ENCODE data around the gene NR2E3.

The NR2E3 gene

GRCh38 chr15:71792521-71792920 lies 17.8 kb upstream of the NR2E3 start:
- H3K9ac ChIP-seq (ENCODE audit: low read length in 2 of 2) = no peak overlapping the region
- no peaks in the 10 kb centered on the region for H3K4me1 ChIP-seq (ENCODE audit: control insufficient read depth, insufficient read depth, low read length)
- no peaks in the 10 kb centered on the region for H3K9me3 ChIP-seq (ENCODE audit: control insufficient read depth in 2 of 2, low read length in 2 of 2)
- no peaks in the 10 kb centered on the region for H3K36me3 ChIP-seq (ENCODE audit: control insufficient read depth in 2 of 2, insufficient read depth in 2 of 2, low read length in 2 of 2)
- H3K27ac ChIP-seq (ENCODE audit: low read length) = no peak overlapping the region
- H3K4me3 ChIP-seq (ENCODE audit: low read length in 2 of 2) = no peak overlapping the region
- H3K27me3 ChIP-seq (ENCODE audit: control insufficient read depth in 1 of 2, insufficient read depth in 2 of 2, low read length in 2 of 2) = no peaks in the 10 kb centered on the region

- Histone ChIP-seq H3K27ac (ENCODE audit: low read length) (no peak overlapping the region), H3K36me3 (ENCODE audit: control insufficient read depth in 2 of 2, insufficient read depth in 2 of 2, low read length in 2 of 2) (no peaks in the 10 kb centered on the region), H3K4me1 (ENCODE audit: control insufficient read depth, insufficient read depth, low read length) (peaks cover 4% of the 10 kb centered on the region), H3K9ac (ENCODE audit: low read length in 2 of 2) (no peak overlapping the region), H3K9me3 (ENCODE audit: control insufficient read depth in 2 of 2, low read length in 2 of 2) (no peaks in the 10 kb centered on the region), H3K27me3 (ENCODE audit: control insufficient read depth in 1 of 2, insufficient read depth in 2 of 2, low read length in 2 of 2) (no peaks in the 10 kb centered on the region), H3K4me3 (ENCODE audit: low read length in 2 of 2) (no peak overlapping the region)
These were observed 11.7 kb upstream of the NR2E3 start for GRCh38 chr15:71798641-71799040.

GRCh38 chr15:71800190-71800589 lies 10.2 kb upstream of the NR2E3 start:
- Histone ChIP-seq H3K36me3 (ENCODE audit: control insufficient read depth in 2 of 2, insufficient read depth in 2 of 2, low read length in 2 of 2) (no peaks in the 10 kb centered on the region), H3K9me3 (ENCODE audit: control insufficient read depth in 2 of 2, low read length in 2 of 2) (no peaks in the 10 kb centered on the region), H3K9ac (ENCODE audit: low read length in 2 of 2) (no peak overlapping the region), H3K4me3 (ENCODE audit: low read length in 2 of 2) (no peak overlapping the region), H3K4me1 (ENCODE audit: control insufficient read depth, insufficient read depth, low read length) (peaks cover 4% of the 10 kb centered on the region), H3K27ac (ENCODE audit: low read length) (no peak overlapping the region), H3K27me3 (ENCODE audit: control insufficient read depth in 1 of 2, insufficient read depth in 2 of 2, low read length in 2 of 2) (no peaks in the 10 kb centered on the region)

- H3K9me3 ChIP-seq (ENCODE audit: control insufficient read depth in 2 of 2, low read length in 2 of 2) = no peaks in the 10 kb centered on the region
- peaks cover 4% of the 10 kb centered on the region for H3K4me1 ChIP-seq (ENCODE audit: control insufficient read depth, insufficient read depth, low read length)
- H3K27ac ChIP-seq (ENCODE audit: low read length) = no peak overlapping the region
- no peaks in the 10 kb centered on the region for H3K36me3 ChIP-seq (ENCODE audit: control insufficient read depth in 2 of 2, insufficient read depth in 2 of 2, low read length in 2 of 2)
- H3K27me3 ChIP-seq (ENCODE audit: control insufficient read depth in 1 of 2, insufficient read depth in 2 of 2, low read length in 2 of 2) = no peaks in the 10 kb centered on the region
- no peak overlapping the region for H3K4me3 ChIP-seq (ENCODE audit: low read length in 2 of 2)
- H3K9ac ChIP-seq (ENCODE audit: low read length in 2 of 2) = no peak overlapping the region
These were observed 9.3 kb upstream of the NR2E3 start for GRCh38 chr15:71800835-71801745.

GRCh38 chr15:71801935-71802655 lies 8.3 kb upstream of the NR2E3 start:
- no peak overlapping the region for H3K27ac ChIP-seq (ENCODE audit: low read length)
- H3K4me1 ChIP-seq (ENCODE audit: control insufficient read depth, insufficient read depth, low read length) = peaks cover 4% of the 10 kb centered on the region
- H3K36me3 ChIP-seq (ENCODE audit: control insufficient read depth in 2 of 2, insufficient read depth in 2 of 2, low read length in 2 of 2) = no peaks in the 10 kb centered on the region
- no peaks in the 10 kb centered on the region for H3K27me3 ChIP-seq (ENCODE audit: control insufficient read depth in 1 of 2, insufficient read depth in 2 of 2, low read length in 2 of 2)
- no peaks in the 10 kb centered on the region for H3K9me3 ChIP-seq (ENCODE audit: control insufficient read depth in 2 of 2, low read length in 2 of 2)
- H3K9ac ChIP-seq (ENCODE audit: low read length in 2 of 2) = no peak overlapping the region
- H3K4me3 ChIP-seq (ENCODE audit: low read length in 2 of 2) = no peak overlapping the region

- Histone ChIP-seq H3K9ac (ENCODE audit: low read length in 2 of 2) (no peak overlapping the region), H3K27ac (ENCODE audit: low read length) (no peak overlapping the region), H3K27me3 (ENCODE audit: control insufficient read depth in 1 of 2, insufficient read depth in 2 of 2, low read length in 2 of 2) (no peaks in the 10 kb centered on the region), H3K4me3 (ENCODE audit: low read length in 2 of 2) (no peak overlapping the region), H3K9me3 (ENCODE audit: control insufficient read depth in 2 of 2, low read length in 2 of 2) (no peaks in the 10 kb centered on the region), H3K36me3 (ENCODE audit: control insufficient read depth in 2 of 2, insufficient read depth in 2 of 2, low read length in 2 of 2) (no peaks in the 10 kb centered on the region), H3K4me1 (ENCODE audit: control insufficient read depth, insufficient read depth, low read length) (peaks cover 4% of the 10 kb centered on the region)
These were observed 7.6 kb upstream of the NR2E3 start for GRCh38 chr15:71802770-71803169.

GRCh38 chr15:71804226-71804625 lies 6.1 kb upstream of the NR2E3 start:
- H3K4me1 ChIP-seq (ENCODE audit: control insufficient read depth, insufficient read depth, low read length) = peaks cover 4% of the 10 kb centered on the region
- H3K27me3 ChIP-seq (ENCODE audit: control insufficient read depth in 1 of 2, insufficient read depth in 2 of 2, low read length in 2 of 2) = no peaks in the 10 kb centered on the region
- no peak overlapping the region for H3K9ac ChIP-seq (ENCODE audit: low read length in 2 of 2)
- H3K36me3 ChIP-seq (ENCODE audit: control insufficient read depth in 2 of 2, insufficient read depth in 2 of 2, low read length in 2 of 2) = no peaks in the 10 kb centered on the region
- H3K27ac ChIP-seq (ENCODE audit: low read length) = no peak overlapping the region
- no peak overlapping the region for H3K4me3 ChIP-seq (ENCODE audit: low read length in 2 of 2)
- no peaks in the 10 kb centered on the region for H3K9me3 ChIP-seq (ENCODE audit: control insufficient read depth in 2 of 2, low read length in 2 of 2)

GRCh38 chr15:71804695-71805470 lies 5.5 kb upstream of the NR2E3 start:
- H3K4me3 ChIP-seq (ENCODE audit: low read length in 2 of 2) = no peak overlapping the region
- peaks cover 4% of the 10 kb centered on the region for H3K4me1 ChIP-seq (ENCODE audit: control insufficient read depth, insufficient read depth, low read length)
- no peak overlapping the region for H3K9ac ChIP-seq (ENCODE audit: low read length in 2 of 2)
- no peak overlapping the region for H3K27ac ChIP-seq (ENCODE audit: low read length)
- H3K27me3 ChIP-seq (ENCODE audit: control insufficient read depth in 1 of 2, insufficient read depth in 2 of 2, low read length in 2 of 2) = no peaks in the 10 kb centered on the region
- H3K36me3 ChIP-seq (ENCODE audit: control insufficient read depth in 2 of 2, insufficient read depth in 2 of 2, low read length in 2 of 2) = no peaks in the 10 kb centered on the region
- H3K9me3 ChIP-seq (ENCODE audit: control insufficient read depth in 2 of 2, low read length in 2 of 2) = no peaks in the 10 kb centered on the region

GRCh38 chr15:71806452-71806931 lies 3.9 kb upstream of the NR2E3 start:
- H3K4me1 ChIP-seq (ENCODE audit: control insufficient read depth, insufficient read depth, low read length) = no peaks in the 10 kb centered on the region
- H3K36me3 ChIP-seq (ENCODE audit: control insufficient read depth in 2 of 2, insufficient read depth in 2 of 2, low read length in 2 of 2) = no peaks in the 10 kb centered on the region
- H3K27me3 ChIP-seq (ENCODE audit: control insufficient read depth in 1 of 2, insufficient read depth in 2 of 2, low read length in 2 of 2) = no peaks in the 10 kb centered on the region
- no peak overlapping the region for H3K27ac ChIP-seq (ENCODE audit: low read length)
- no peak overlapping the region for H3K4me3 ChIP-seq (ENCODE audit: low read length in 2 of 2)
- H3K9ac ChIP-seq (ENCODE audit: low read length in 2 of 2) = no peak overlapping the region
- no peaks in the 10 kb centered on the region for H3K9me3 ChIP-seq (ENCODE audit: control insufficient read depth in 2 of 2, low read length in 2 of 2)

- Histone ChIP-seq H3K36me3 (ENCODE audit: control insufficient read depth in 2 of 2, insufficient read depth in 2 of 2, low read length in 2 of 2) (no peaks in the 10 kb centered on the region), H3K9ac (ENCODE audit: low read length in 2 of 2) (no peak overlapping the region), H3K4me1 (ENCODE audit: control insufficient read depth, insufficient read depth, low read length) (no peaks in the 10 kb centered on the region), H3K27ac (ENCODE audit: low read length) (no peak overlapping the region), H3K4me3 (ENCODE audit: low read length in 2 of 2) (no peak overlapping the region), H3K9me3 (ENCODE audit: control insufficient read depth in 2 of 2, low read length in 2 of 2) (no peaks in the 10 kb centered on the region), H3K27me3 (ENCODE audit: control insufficient read depth in 1 of 2, insufficient read depth in 2 of 2, low read length in 2 of 2) (no peaks in the 10 kb centered on the region)
These were observed 3.2 kb upstream of the NR2E3 start for GRCh38 chr15:71807125-71807629.
